H9 (cell line): ENCODE data around the gene B3GALNT2. TPM values are rescaled to one million over a fixed set of nuclear protein-coding genes. Genes with fewer than 3 reads are reported as not detected.

Experiments used
- DNase-seq: peaks from one replicate; pipeline ENCODE4 v3.0.0-alpha.2; 2017
- H2AFZ ChIP-seq: one replicate; pipeline ENCODE4 v1.6.1; 2013; ENCODE audit warnings: mild to moderate bottlenecking, low read length, control low read depth, moderate library complexity
- H2AK5ac ChIP-seq: 2 replicates; pipeline ENCODE4 v1.6.1; 2013; ENCODE audit warnings: low read length, control low read depth, mixed read lengths; ENCODE audit not compliant: insufficient read length
- H2BK120ac ChIP-seq: one replicate; pipeline ENCODE4 v1.6.1; 2013; ENCODE audit warnings: low read depth, mild to moderate bottlenecking, low read length, control low read depth, inconsistent platforms; ENCODE audit not compliant: poor library complexity, severe bottlenecking
- H2BK12ac ChIP-seq: 2 replicates; pipeline ENCODE4 v1.6.1; 2013; ENCODE audit warnings: low read length, control low read depth, mixed read lengths, low read depth; ENCODE audit not compliant: insufficient read length
- H2BK15ac ChIP-seq: 2 replicates; pipeline ENCODE4 v1.6.1; 2013; ENCODE audit warnings: low read depth, low read length, control low read depth
- H2BK20ac ChIP-seq: one replicate; pipeline ENCODE4 v1.6.1; 2013; ENCODE audit warnings: low read depth, mild to moderate bottlenecking, low read length, control low read depth, inconsistent platforms; ENCODE audit not compliant: poor library complexity, severe bottlenecking
- H2BK5ac ChIP-seq: 2 replicates; pipeline ENCODE4 v1.6.1; 2013; ENCODE audit warnings: low read length, control low read depth, mixed read lengths; ENCODE audit not compliant: insufficient read length
- H3K14ac ChIP-seq: 2 replicates; pipeline ENCODE4 v1.6.1; 2013; ENCODE audit warnings: low read length, control low read depth; ENCODE audit not compliant: insufficient read depth
- H3K18ac ChIP-seq: 2 replicates; pipeline ENCODE4 v1.6.1; 2013; ENCODE audit warnings: low read depth, mild to moderate bottlenecking, mixed read lengths, low read length, control low read depth; ENCODE audit not compliant: insufficient read length
- H3K23ac ChIP-seq: 2 replicates; pipeline ENCODE4 v1.6.1; 2013; ENCODE audit warnings: low read length, control low read depth, mixed read lengths, low read depth; ENCODE audit not compliant: insufficient read length
- H3K23me2 ChIP-seq: 2 replicates; pipeline ENCODE4 v1.6.1; 2013; ENCODE audit warnings: low read depth, mild to moderate bottlenecking, mixed read lengths, low read length, control low read depth; ENCODE audit not compliant: insufficient read length, poor library complexity, severe bottlenecking
- H3K27ac ChIP-seq: 2 replicates; pipeline ENCODE4 v1.5.1; 2013; ENCODE audit warnings: low read length, control low read depth, mixed read lengths, low read depth; ENCODE audit not compliant: insufficient read length
- H3K27me3 ChIP-seq: 2 replicates; pipeline ENCODE4 v1.6.1; 2013; ENCODE audit warnings: low read length, control low read depth, inconsistent platforms; ENCODE audit not compliant: insufficient read depth
- H3K4ac ChIP-seq: 2 replicates; pipeline ENCODE4 v1.6.1; 2013; ENCODE audit warnings: low read depth, mild to moderate bottlenecking, control low read depth, inconsistent platforms, low read length, moderate library complexity
- H3K4me1 ChIP-seq: 2 replicates; pipeline ENCODE4 v1.6.1; 2013; ENCODE audit warnings: low read length, control low read depth, inconsistent platforms; ENCODE audit not compliant: insufficient read depth
- H3K4me2 ChIP-seq: 2 replicates; pipeline ENCODE4 v1.6.1; 2013; ENCODE audit warnings: low read length, control low read depth, mixed read lengths; ENCODE audit not compliant: insufficient read length, insufficient read depth
- H3K56ac ChIP-seq: 2 replicates; pipeline ENCODE4 v1.6.1; 2013; ENCODE audit warnings: low read depth, mild to moderate bottlenecking, mixed read lengths, low read length, control low read depth; ENCODE audit not compliant: insufficient read length
- H3K79me1 ChIP-seq: 2 replicates; pipeline ENCODE4 v1.6.1; 2013; ENCODE audit warnings: low read depth, mild to moderate bottlenecking, moderate library complexity, low read length, control low read depth, inconsistent platforms; ENCODE audit not compliant: insufficient read depth, poor library complexity, severe bottlenecking
- H3K79me2 ChIP-seq: 2 replicates; pipeline ENCODE4 v1.6.1; 2013; ENCODE audit warnings: low read length, control low read depth, inconsistent platforms; ENCODE audit not compliant: insufficient read depth
- H3K9ac ChIP-seq: 2 replicates; pipeline ENCODE4 v1.6.1; 2013; ENCODE audit warnings: low read length, control low read depth, mixed read lengths; ENCODE audit not compliant: insufficient read length; ENCODE audit errors: extremely low read depth
- H3K9me3 ChIP-seq: one replicate; pipeline ENCODE4 v1.6.1; 2013; ENCODE audit warnings: low read depth, low read length, inconsistent platforms; ENCODE audit not compliant: control insufficient read depth
- H3T11ph ChIP-seq: one replicate; pipeline ENCODE4 v1.6.1; 2013; ENCODE audit warnings: mild to moderate bottlenecking, low read length, control low read depth, inconsistent platforms
- H4K20me1 ChIP-seq: one replicate; pipeline ENCODE4 v1.6.1; 2013; ENCODE audit not compliant: control insufficient read depth, insufficient read length, insufficient read depth
- H4K5ac ChIP-seq: 2 replicates; pipeline ENCODE4 v1.6.1; 2013; ENCODE audit warnings: low read depth, mild to moderate bottlenecking, mixed read lengths, low read length, control low read depth; ENCODE audit not compliant: insufficient read length
- H4K8ac ChIP-seq: replicated peaks from 2 replicates; pipeline ENCODE4 v1.6.1; 2013; ENCODE audit warnings: low read length, control low read depth, mixed read lengths, low read depth; ENCODE audit not compliant: insufficient read length
- H4K91ac ChIP-seq: 2 replicates; pipeline ENCODE4 v1.6.1; 2013; ENCODE audit warnings: low read depth, mild to moderate bottlenecking, moderate library complexity, mixed read lengths, low read length, control low read depth; ENCODE audit not compliant: insufficient read length
- H3K27ac Mint-ChIP-seq, 3 experiments: 2 replicates in 2 of 3; 3 replicates in 1 of 3; pipeline ENCODE4 v1.8.0; 2020 to 2021; ENCODE audit warnings: mixed read lengths in 3 of 3, mild to moderate bottlenecking in 1 of 3, moderate library complexity in 1 of 3
- H3K27me3 Mint-ChIP-seq: 2 replicates; pipeline ENCODE4 v1.8.0; 2021; ENCODE audit warnings: low read depth, mild to moderate bottlenecking, moderate library complexity, mixed read lengths
- H3K36me3 Mint-ChIP-seq, 3 experiments: 2 replicates in 2 of 3; 3 replicates in 1 of 3; pipeline ENCODE4 v1.8.0; 2020 to 2021; ENCODE audit warnings: low read depth in 3 of 3, mixed read lengths in 3 of 3; ENCODE audit not compliant: insufficient read depth in 1 of 3
- H3K4me1 Mint-ChIP-seq, 2 experiments: 2 replicates each; pipeline ENCODE4 v1.8.0; 2020; ENCODE audit warnings: mixed read lengths in 2 of 2
- H3K4me3 Mint-ChIP-seq, 2 experiments: 2 replicates in 1 of 2; 3 replicates in 1 of 2; pipeline ENCODE4 v1.8.0; 2020 to 2021; ENCODE audit warnings: mild to moderate bottlenecking in 2 of 2, mixed read lengths in 2 of 2, moderate library complexity in 1 of 2
- H3K9me3 Mint-ChIP-seq, 2 experiments: 2 replicates in 1 of 2; 3 replicates in 1 of 2; pipeline ENCODE4 v1.8.0; 2020; ENCODE audit warnings: mild to moderate bottlenecking in 2 of 2, mixed read lengths in 2 of 2, moderate library complexity in 1 of 2
- WGBS: extraction: QIAGEN DNeasy Blood & Tissue Kit; methylation state at CpG from one replicate; pipeline ENCODE4 v1.1.7; 2013; ENCODE audit warnings: missing lambda C conversion rate, low lambda C conversion rate, mixed read lengths; ENCODE audit not compliant: insufficient read length; ENCODE audit errors: extremely low coverage; 5-methylcytosine and 5-hydroxymethylcytosine counted together
- total RNA-seq: library from RNA; stranded (reverse); gene quantifications from 2 replicates; pipeline ENCODE4 v1.2.1, GENCODE V29; 2021
- TF ChIP-seq, protein P1 (sequence below): fragments of 200-600 bp; sonication (generic); conservative IDR thresholded peaks from 3 replicates; pipeline ENCODE4 v1.8.0; 2021; ENCODE audit warnings: antibody characterized with exemption, mild to moderate bottlenecking

The B3GALNT2 gene
- total RNA-seq, 1 experiment from 2014 or later = 27.8 TPM

DNA sequence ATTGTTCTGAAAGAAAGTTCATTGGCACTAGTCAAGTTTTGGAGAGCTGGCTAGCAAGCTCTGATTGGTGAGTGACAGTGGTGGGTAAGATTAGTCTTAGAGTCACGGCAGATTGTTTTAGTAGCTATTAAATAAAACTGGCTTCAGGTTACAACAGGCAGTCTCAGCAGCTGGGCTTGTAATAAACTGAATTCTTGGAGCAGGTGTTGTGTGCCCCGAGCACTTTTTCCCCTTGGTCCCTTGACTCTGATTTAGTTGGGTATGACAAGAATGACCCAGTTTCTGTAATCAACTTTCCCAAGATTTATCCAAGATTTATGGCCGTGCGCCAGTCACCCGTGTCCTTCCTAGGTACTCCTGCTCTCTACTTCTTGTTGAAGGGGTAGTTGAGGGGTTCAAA, 96.8 kb downstream of the B3GALNT2 start:
- peaks cover 5 to 13% (median 10%) of the 10 kb centered on the region in 3 experiments; a peak in 5 of 7 replicates for H3K36me3 Mint-ChIP-seq

More for the DNA sequence above, 96.8 kb downstream of the B3GALNT2 start:
- Histone ChIP-seq H2BK5ac (no peak overlapping the region), H3K23me2 (no peaks in the 10 kb centered on the region), H4K8ac (no peak overlapping the region), H3K27me3 (no peaks in the 10 kb centered on the region), H2BK12ac (no peak overlapping the region), H3K14ac (no peak overlapping the region), H4K5ac (no peak overlapping the region), H3K9ac (no peak overlapping the region), H3K4me2 (no peak overlapping the region), H4K20me1 (no peaks in the 10 kb centered on the region), H3K79me2 (no peaks in the 10 kb centered on the region), H2AFZ (no peak overlapping the region), H3K79me1 (no peaks in the 10 kb centered on the region), H3K9me3 (no peaks in the 10 kb centered on the region), H3T11ph (no peak overlapping the region), H3K4ac (no peak overlapping the region), H2AK5ac (no peak overlapping the region), H2BK15ac (no peak overlapping the region), H2BK20ac (no peak overlapping the region), H3K4me1 (no peaks in the 10 kb centered on the region), H3K18ac (no peak overlapping the region), H3K56ac (no peak overlapping the region), H3K27ac (no peak overlapping the region), H3K23ac (no peak overlapping the region), H4K91ac (no peak overlapping the region), H2BK120ac (no peak overlapping the region)
- DNase-seq = no peak
- Mint-ChIP-seq H3K4me3 (no peak overlapping the region), H3K27ac (peak overlapping the region in 2 of 3 experiments; percentile 17 to 60; a peak in 2 of 7 replicates), H3K9me3 (peaks cover 4 to 6% of the 10 kb centered on the region in 2 experiments; a peak in 4 of 5 replicates), H3K27me3 (no peaks in the 10 kb centered on the region; the same call in 1 of the 2 replicates), H3K4me1 (peaks cover 0 to 3% of the 10 kb centered on the region in 2 experiments; a peak in 1 of 4 replicates)
- WGBS = no CpG with 5 or more reads among the region's 5 CpGs
- TF ChIP-seq, protein P1, sequence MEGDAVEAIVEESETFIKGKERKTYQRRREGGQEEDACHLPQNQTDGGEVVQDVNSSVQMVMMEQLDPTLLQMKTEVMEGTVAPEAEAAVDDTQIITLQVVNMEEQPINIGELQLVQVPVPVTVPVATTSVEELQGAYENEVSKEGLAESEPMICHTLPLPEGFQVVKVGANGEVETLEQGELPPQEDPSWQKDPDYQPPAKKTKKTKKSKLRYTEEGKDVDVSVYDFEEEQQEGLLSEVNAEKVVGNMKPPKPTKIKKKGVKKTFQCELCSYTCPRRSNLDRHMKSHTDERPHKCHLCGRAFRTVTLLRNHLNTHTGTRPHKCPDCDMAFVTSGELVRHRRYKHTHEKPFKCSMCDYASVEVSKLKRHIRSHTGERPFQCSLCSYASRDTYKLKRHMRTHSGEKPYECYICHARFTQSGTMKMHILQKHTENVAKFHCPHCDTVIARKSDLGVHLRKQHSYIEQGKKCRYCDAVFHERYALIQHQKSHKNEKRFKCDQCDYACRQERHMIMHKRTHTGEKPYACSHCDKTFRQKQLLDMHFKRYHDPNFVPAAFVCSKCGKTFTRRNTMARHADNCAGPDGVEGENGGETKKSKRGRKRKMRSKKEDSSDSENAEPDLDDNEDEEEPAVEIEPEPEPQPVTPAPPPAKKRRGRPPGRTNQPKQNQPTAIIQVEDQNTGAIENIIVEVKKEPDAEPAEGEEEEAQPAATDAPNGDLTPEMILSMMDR = no peak
